Measurements from ENCODE around the gene C20orf144.
A peak's percentile ranks its signal among the peaks of the same experiment; 100 is the strongest.

The C20orf144 gene

DNA sequence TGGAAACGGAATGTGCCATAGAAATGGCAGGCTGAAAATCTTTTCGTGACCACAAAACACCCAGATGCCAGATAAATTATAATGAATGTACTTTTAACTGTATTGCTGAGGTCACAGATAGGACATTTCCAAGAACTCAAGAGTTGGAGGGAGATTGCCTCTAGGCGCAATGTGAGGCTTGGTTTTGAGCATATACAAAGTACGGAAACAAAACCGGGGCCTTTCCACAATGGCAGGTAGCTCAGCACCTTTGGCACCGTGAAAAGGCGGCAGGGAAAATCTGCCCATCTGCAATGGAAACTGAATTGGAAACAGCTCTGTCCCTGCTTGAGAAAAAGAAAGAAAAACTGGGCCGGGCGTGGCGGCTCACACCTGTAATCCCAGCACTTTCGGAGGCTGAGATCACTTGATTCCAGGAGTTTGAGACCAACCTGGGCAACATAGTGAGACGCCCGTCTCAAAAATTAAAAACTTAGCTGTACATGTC, 10.5 kb upstream of the C20orf144 start:
- no peaks in the 10 kb centered on the region for H3K9me2 ChIP-seq (replicated peaks; ENCODE audit: low read depth, low read length)
- no peaks in the 10 kb centered on the region for H3K79me2 ChIP-seq (ENCODE audit: insufficient read depth, low read length)
- H3K36me3 ChIP-seq (ENCODE audit: insufficient read depth, low read length) = no peaks in the 10 kb centered on the region
- H3K27me3 ChIP-seq (ENCODE audit: insufficient read depth, low read length, poor library complexity, severe bottlenecking) = no peaks in the 10 kb centered on the region
- H3K9ac ChIP-seq (ENCODE audit: low read depth, low read length, poor library complexity, severe bottlenecking) = no peak overlapping the region
- H3K4me1 ChIP-seq (ENCODE audit: insufficient read depth, low read length, poor library complexity, severe bottlenecking) = no peaks in the 10 kb centered on the region
- H3F3A ChIP-seq (ENCODE audit: low read depth) = no peaks in the 10 kb centered on the region
- H2AFZ ChIP-seq (ENCODE audit: low read length) = no peak overlapping the region
- H4K20me1 ChIP-seq (ENCODE audit: insufficient read depth, low read length, poor library complexity, severe bottlenecking) = no peaks in the 10 kb centered on the region
- H3K4me2 ChIP-seq (ENCODE audit: low read depth, low read length, poor library complexity, severe bottlenecking) = no peak overlapping the region
- H3K9me3 ChIP-seq (ENCODE audit: insufficient read depth, low read depth, low read length) = no peaks in the 10 kb centered on the region
- H3K4me3 ChIP-seq (ENCODE audit: low read length, poor library complexity, severe bottlenecking) = no peak overlapping the region
- TF ChIP-seq CTCF (conservative IDR thresholded peaks at IDR 0.05; ENCODE audit: low read length) (no peak), EZH2phosphoT487 (IDR thresholded peaks at IDR 0.05; ENCODE audit: borderline replicate concordance) (no peak)

DNA sequence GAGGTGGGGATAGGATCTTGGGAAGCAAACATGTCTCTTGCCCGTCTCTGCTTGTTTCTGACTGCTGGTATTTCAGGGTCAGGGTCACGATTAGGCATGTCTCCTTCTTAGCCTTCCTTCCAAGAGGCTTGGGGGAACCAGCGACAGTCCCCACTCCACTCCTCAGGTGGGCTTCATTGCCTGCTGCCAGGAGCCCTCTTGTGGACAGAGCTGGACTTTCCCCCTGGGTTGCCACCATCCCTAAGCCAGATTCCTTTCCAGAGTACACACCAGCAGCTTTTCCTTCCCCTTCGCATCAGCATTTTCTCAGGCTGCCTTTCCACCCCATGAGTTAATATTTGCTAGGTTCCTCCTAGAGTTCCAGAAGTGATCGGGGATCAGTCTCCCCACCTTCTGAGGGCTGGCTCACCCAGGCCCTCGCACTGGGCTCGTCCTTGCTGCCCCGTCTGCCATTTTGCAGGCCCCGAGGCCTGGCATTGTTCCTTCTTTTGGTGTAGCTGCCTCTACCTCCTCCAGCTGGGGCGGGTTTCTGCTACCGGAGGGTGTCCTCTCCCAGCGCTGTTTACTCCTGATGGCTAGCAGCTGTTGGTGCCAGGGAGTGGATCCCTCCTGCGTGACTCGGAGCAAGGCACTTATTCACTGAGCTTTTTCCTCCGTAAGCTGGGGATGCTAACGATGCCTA, 8.8 kb upstream of the C20orf144 start:
- H3K4me1 ChIP-seq (ENCODE audit: insufficient read depth, low read length, poor library complexity, severe bottlenecking) = no peaks in the 10 kb centered on the region
- H3K79me2 ChIP-seq (ENCODE audit: insufficient read depth, low read length) = no peaks in the 10 kb centered on the region
- H3K9me3 ChIP-seq (ENCODE audit: insufficient read depth, low read depth, low read length) = no peaks in the 10 kb centered on the region
- no peaks in the 10 kb centered on the region for H3F3A ChIP-seq (ENCODE audit: low read depth)
- no peaks in the 10 kb centered on the region for H4K20me1 ChIP-seq (ENCODE audit: insufficient read depth, low read length, poor library complexity, severe bottlenecking)
- no peak overlapping the region for H3K9ac ChIP-seq (ENCODE audit: low read depth, low read length, poor library complexity, severe bottlenecking)
- H3K36me3 ChIP-seq (ENCODE audit: insufficient read depth, low read length) = no peaks in the 10 kb centered on the region
- TF ChIP-seq EZH2phosphoT487 (IDR thresholded peaks at IDR 0.05; ENCODE audit: borderline replicate concordance) = no peak
- peak; percentile 89 for TF ChIP-seq CTCF (conservative IDR thresholded peaks at IDR 0.05; ENCODE audit: low read length)
- H3K27me3 ChIP-seq (ENCODE audit: insufficient read depth, low read length, poor library complexity, severe bottlenecking) = no peaks in the 10 kb centered on the region
- no peak overlapping the region for H3K4me3 ChIP-seq (ENCODE audit: low read length, poor library complexity, severe bottlenecking)
- H3K4me2 ChIP-seq (ENCODE audit: low read depth, low read length, poor library complexity, severe bottlenecking) = no peak overlapping the region
- no peak overlapping the region for H2AFZ ChIP-seq (ENCODE audit: low read length)
- H3K9me2 ChIP-seq (replicated peaks; ENCODE audit: low read depth, low read length) = no peaks in the 10 kb centered on the region

DNA sequence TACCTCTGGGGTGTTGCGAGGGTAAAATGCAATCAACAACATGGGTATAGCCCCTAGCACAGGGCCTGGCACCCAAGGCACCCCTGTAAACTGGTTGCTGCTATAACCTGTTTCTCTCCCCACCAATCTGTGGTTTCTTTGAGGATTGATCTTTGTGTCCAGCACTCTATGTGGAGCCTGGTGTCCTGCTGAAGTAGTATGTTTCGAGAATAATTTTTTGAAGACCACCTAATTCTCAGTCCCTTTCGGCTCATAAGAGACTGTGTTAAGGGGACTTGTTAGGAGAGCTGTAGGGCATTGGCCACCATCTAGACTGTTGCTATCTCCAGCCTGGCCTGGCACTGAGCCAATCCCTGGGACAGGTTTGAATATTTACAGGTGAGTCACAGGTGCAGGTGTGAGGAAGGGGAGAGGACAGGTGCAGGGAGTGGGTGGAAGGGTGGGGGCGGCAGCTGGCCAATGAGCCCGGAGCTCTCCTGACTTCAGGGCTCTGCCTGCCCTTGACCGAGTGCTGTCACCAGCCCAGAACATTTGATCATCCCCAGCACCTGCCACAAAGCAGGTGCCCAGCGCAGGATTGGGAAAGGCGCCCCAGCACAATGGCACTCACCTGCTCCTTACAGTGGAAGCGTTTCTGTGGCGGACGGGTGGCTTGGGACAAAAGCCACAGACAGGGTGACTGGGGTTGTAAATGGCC, 8.1 kb upstream of the C20orf144 start:
- no peaks in the 10 kb centered on the region for H3K27me3 ChIP-seq (ENCODE audit: insufficient read depth, low read length, poor library complexity, severe bottlenecking)
- H3K4me2 ChIP-seq (ENCODE audit: low read depth, low read length, poor library complexity, severe bottlenecking) = no peak overlapping the region
- H3K4me1 ChIP-seq (ENCODE audit: insufficient read depth, low read length, poor library complexity, severe bottlenecking) = no peaks in the 10 kb centered on the region
- no peaks in the 10 kb centered on the region for H3K9me3 ChIP-seq (ENCODE audit: insufficient read depth, low read depth, low read length)
- no peak overlapping the region for H3K9ac ChIP-seq (ENCODE audit: low read depth, low read length, poor library complexity, severe bottlenecking)
- H3K79me2 ChIP-seq (ENCODE audit: insufficient read depth, low read length) = no peaks in the 10 kb centered on the region
- no peak overlapping the region for H3K4me3 ChIP-seq (ENCODE audit: low read length, poor library complexity, severe bottlenecking)
- H3K36me3 ChIP-seq (ENCODE audit: insufficient read depth, low read length) = no peaks in the 10 kb centered on the region
- no peaks in the 10 kb centered on the region for H3F3A ChIP-seq (ENCODE audit: low read depth)
- H3K9me2 ChIP-seq (replicated peaks; ENCODE audit: low read depth, low read length) = no peaks in the 10 kb centered on the region
- no peaks in the 10 kb centered on the region for H4K20me1 ChIP-seq (ENCODE audit: insufficient read depth, low read length, poor library complexity, severe bottlenecking)
- H2AFZ ChIP-seq (ENCODE audit: low read length) = no peak overlapping the region
- TF ChIP-seq CTCF (conservative IDR thresholded peaks at IDR 0.05; ENCODE audit: low read length) = no peak
- TF ChIP-seq EZH2phosphoT487 (IDR thresholded peaks at IDR 0.05; ENCODE audit: borderline replicate concordance) = no peak
